GM19452 (cell line): Measurements from ENCODE around the gene FMN1.

ENCODE experiments used
- ATAC-seq: cut with Tn5 transposase; IDR thresholded peaks from one replicate; pipeline ENCODE4 v1.9.1; 2021; ENCODE audit not compliant: unreplicated experiment

Gene FMN1

GRCh38 chr15:32736701-32737061 is 457.8 kb downstream of the FMN1 start:
- ATAC-seq = no peak

GRCh38 chr15:32735989-32736700 is 458.4 kb downstream of the FMN1 start:
- no peak for ATAC-seq

- ATAC-seq = no peak
These were observed 461.2 kb downstream of the FMN1 start for GRCh38 chr15:32733281-32733680.

GRCh38 chr15:32732574-32733157 is 461.8 kb downstream of the FMN1 start:
- no peak for ATAC-seq

- no peak for ATAC-seq
These were observed 463.5 kb downstream of the FMN1 start for GRCh38 chr15:32730677-32731654.

- ATAC-seq = no peak
These were observed 464.7 kb downstream of the FMN1 start for GRCh38 chr15:32729700-32730395.

GRCh38 chr15:32723171-32723948 is 471.2 kb downstream of the FMN1 start:
- ATAC-seq = peak; percentile 93

GRCh38 chr15:32722136-32722535 is 472.4 kb downstream of the FMN1 start:
- ATAC-seq = no peak

GRCh38 chr15:32721596-32721995 is 472.9 kb downstream of the FMN1 start:
- no peak for ATAC-seq

GRCh38 chr15:32718821-32719716 is 475.4 kb downstream of the FMN1 start:
- ATAC-seq = no peak

- no peak for ATAC-seq
These were observed 476.2 kb downstream of the FMN1 start for GRCh38 chr15:32718227-32718820.

- no peak for ATAC-seq
These were observed 476.9 kb downstream of the FMN1 start, which contains the start of gene GREM1 for GRCh38 chr15:32717426-32718226. TSS of gene GREM1 (plus strand) at chr15:32718004. CDS start at chr15:32730691, 12,687 bp downstream.

GRCh38 chr15:32716915-32717425 is 477.5 kb downstream of the FMN1 start:
- ATAC-seq = no peak

- ATAC-seq = no peak
These were observed 478.1 kb downstream of the FMN1 start for GRCh38 chr15:32716216-32716914.
